H1 (cell line): ENCODE data around the gene C19orf38. TPM values are rescaled to one million over a fixed set of nuclear protein-coding genes. Genes with fewer than 3 reads are reported as not detected.

Source experiments
- CTCF ChIP-seq, 3 experiments: IDR thresholded peaks; 1 replicate in 2 of 3; 2 replicates in 1 of 3; pipeline versions ENCODE4 v1.5.1 to v1.6.1; 2011; ENCODE audit warnings: low read length in 3 of 3, mild to moderate bottlenecking in 3 of 3, inconsistent platforms in 2 of 3, low read depth in 1 of 3, moderate library complexity in 1 of 3; ENCODE audit not compliant: insufficient read depth in 1 of 3; ENCODE audit errors: control extremely low read depth in 1 of 3
- E2F6 ChIP-seq: IDR thresholded peaks from 2 replicates; pipeline ENCODE4 v1.6.1; 2012; ENCODE audit warnings: inconsistent platforms
- MAFK ChIP-seq: IDR thresholded peaks from 2 replicates; pipeline ENCODE4 v1.6.1; 2012; ENCODE audit warnings: low read depth, mild to moderate bottlenecking, improper control_type of control experiment, low read length
- MAX ChIP-seq: IDR thresholded peaks from 2 replicates; pipeline ENCODE4 v1.6.1; 2012; ENCODE audit warnings: inconsistent platforms
- POU5F1 ChIP-seq: IDR thresholded peaks from 2 replicates; pipeline ENCODE4 v1.6.1; 2011; ENCODE audit warnings: low read depth, mild to moderate bottlenecking, low read length, moderate library complexity
- SAP30 ChIP-seq: fragments of 300-600 bp; sonication (generic); IDR thresholded peaks from 2 replicates; pipeline ENCODE4 v1.7.1; 2012; ENCODE audit warnings: low read length, moderate library complexity, mild to moderate bottlenecking, inconsistent platforms; ENCODE audit not compliant: insufficient read depth, insufficient replicate concordance
- SRF ChIP-seq: IDR thresholded peaks from 2 replicates; pipeline ENCODE4 v1.6.1; 2011; ENCODE audit warnings: mild to moderate bottlenecking, low read depth, low read length, moderate library complexity
- ZNF274 ChIP-seq: IDR thresholded peaks from 2 replicates; pipeline ENCODE4 v1.7.0; 2012; ENCODE audit warnings: low read length, borderline replicate concordance; ENCODE audit errors: extremely low read depth
- polyA plus RNA-seq, 7 experiments: library from polyadenylated mRNA; depleted of rRNA in 3 of 7; stranded (reverse) in 5 of 7; unstranded in 2 of 7; fragments of >200 nt in 5 of 7; fragments of 200-250 nt in 2 of 7; gene quantifications; 1 replicate in 5 of 7; 2 replicates in 1 of 7; 4 replicates in 1 of 7; pipeline versions ENCODE4 v1.2.1 to v1.2.3, GENCODE V29; 2011 to 2013; ENCODE audit warnings: missing spikeins in 2 of 7, mixed read lengths in 2 of 7
- total RNA-seq: library from RNA; stranded (reverse); fragmentation: NEBNext Ultra II Directional; extraction: Animal tissue kit (Norgen Biotek cat#: 25700); gene quantifications from 2 replicates; pipeline ENCODE4 v1.2.1, GENCODE V29; 2021

C19orf38 gene
- total and polyA plus RNA-seq, 2 of the 8 experiments (the other 6 are each of a cell fraction or from before 2014, with no cell fraction given) = 0.53 TPM; not detected in 1

GRCh38 chr19:10855879-10856522 is 7.8 kb downstream of the C19orf38 start (continued):
- TF ChIP-seq POU5F1 (no peak), SAP30 (no peak), MAFK (no peak), MAX (no peak), CTCF (IDR thresholded peaks at IDR 0.05; ENCODE audit: control extremely low read depth in 1 of 3, insufficient read depth in 1 of 3, low read depth in 1 of 3, low read length in 3 of 3) (peak; percentile 73 to 85 (median 83)), E2F6 (no peak), SRF (no peak), ZNF274 (no peak)
